ENCODE results near the gene TKTL1. TPM values are rescaled to one million over a fixed set of nuclear protein-coding genes. Genes with fewer than 3 reads are reported as not detected.

Gene TKTL1
- total and polyA plus RNA-seq, 3 donors from 2014 or later = 224 to 268 (median 233) TPM

- Histone ChIP-seq H3K4me3 (no peak overlapping the region), H3K27me3 (no peaks in the 10 kb centered on the region), H3K27ac (no peak overlapping the region), H3K4me1 (no peaks in the 10 kb centered on the region), H3K36me3 (ENCODE audit: low read depth, missing control alignments) (no peaks in the 10 kb centered on the region), H3K9me3 (no peaks in the 10 kb centered on the region)
- DNase-seq = no peak
- intact Hi-C loops (cut with DNase I; ENCODE audit: low total_unique reads) = no loop called here
- WGBS, 2 donors = 80 to 85% methylated on average over 4 to 7 of the region's 7 CpGs
- TF ChIP-seq CTCF (IDR thresholded peaks at IDR 0.05) = no peak
- TF ChIP-seq POLR2A (IDR thresholded peaks at IDR 0.05) = no peak
These were observed 27.9 kb downstream of the TKTL1 start for GRCh38 chrX:154323537-154323936.

- Histone ChIP-seq H3K36me3 (ENCODE audit: low read depth, missing control alignments) (no peaks in the 10 kb centered on the region), H3K9me3 (no peaks in the 10 kb centered on the region), H3K4me1 (no peaks in the 10 kb centered on the region), H3K4me3 (no peak overlapping the region), H3K27me3 (no peaks in the 10 kb centered on the region), H3K27ac (no peak overlapping the region)
- no peak for DNase-seq
- TF ChIP-seq CTCF (IDR thresholded peaks at IDR 0.05) (no peak), POLR2A (IDR thresholded peaks at IDR 0.05) (no peak)
- 58 to 65% methylated on average over 8 of the region's 8 CpGs for WGBS, 2 donors
- intact Hi-C loops (cut with DNase I; ENCODE audit: low total_unique reads) = no loop called here
These were observed 29.9 kb downstream of the TKTL1 start for GRCh38 chrX:154325541-154325940.

GRCh38 chrX:154327038-154327820, 31.6 kb downstream of the TKTL1 start:
- no peaks in the 10 kb centered on the region for H3K9me3 ChIP-seq
- intact Hi-C loops (cut with DNase I; ENCODE audit: low total_unique reads) = no loop called here
- no peaks in the 10 kb centered on the region for H3K36me3 ChIP-seq (ENCODE audit: low read depth, missing control alignments)
- TF ChIP-seq CTCF (IDR thresholded peaks at IDR 0.05) (no peak), POLR2A (IDR thresholded peaks at IDR 0.05) (no peak)
- no peak overlapping the region for H3K27ac ChIP-seq
- no peak overlapping the region for H3K4me3 ChIP-seq
- H3K4me1 ChIP-seq = no peaks in the 10 kb centered on the region
- no peak for DNase-seq
- H3K27me3 ChIP-seq = no peaks in the 10 kb centered on the region
- 36% methylated on average over 10 to 11 of the region's 11 CpGs for WGBS, 2 donors

- no peak for DNase-seq
- Histone ChIP-seq H3K4me1 (no peaks in the 10 kb centered on the region), H3K9me3 (no peaks in the 10 kb centered on the region), H3K36me3 (ENCODE audit: low read depth, missing control alignments) (no peaks in the 10 kb centered on the region), H3K27ac (no peak overlapping the region), H3K27me3 (no peaks in the 10 kb centered on the region), H3K4me3 (no peak overlapping the region)
- no peak for TF ChIP-seq CTCF (IDR thresholded peaks at IDR 0.05)
- TF ChIP-seq POLR2A (IDR thresholded peaks at IDR 0.05) = no peak
- intact Hi-C loops (cut with DNase I; ENCODE audit: low total_unique reads) = no loop called here
- 92% methylated on average over 5 of the region's 5 CpGs; no CpG with 5 or more reads in 1 of the 2 donors for WGBS, 2 donors
These were observed 33.1 kb downstream of the TKTL1 start for GRCh38 chrX:154328646-154329045.

GRCh38 chrX:154329294-154329693, 33.7 kb downstream of the TKTL1 start:
- Histone ChIP-seq H3K27me3 (no peaks in the 10 kb centered on the region), H3K27ac (no peak overlapping the region), H3K36me3 (ENCODE audit: low read depth, missing control alignments) (no peaks in the 10 kb centered on the region), H3K4me1 (no peaks in the 10 kb centered on the region), H3K9me3 (no peaks in the 10 kb centered on the region), H3K4me3 (no peak overlapping the region)
- intact Hi-C loops (cut with DNase I; ENCODE audit: low total_unique reads) = no loop called here
- no peak for DNase-seq
- TF ChIP-seq CTCF (IDR thresholded peaks at IDR 0.05) = no peak
- no peak for TF ChIP-seq POLR2A (IDR thresholded peaks at IDR 0.05)
- 94 to 99% methylated on average over 8 to 10 of the region's 10 CpGs for WGBS, 2 donors

Data from testis (tissue), 3 donors.